ENCODE results near the gene SPINT3.

SPINT3 gene, protein sequence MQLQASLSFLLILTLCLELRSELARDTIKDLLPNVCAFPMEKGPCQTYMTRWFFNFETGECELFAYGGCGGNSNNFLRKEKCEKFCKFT

DNA sequence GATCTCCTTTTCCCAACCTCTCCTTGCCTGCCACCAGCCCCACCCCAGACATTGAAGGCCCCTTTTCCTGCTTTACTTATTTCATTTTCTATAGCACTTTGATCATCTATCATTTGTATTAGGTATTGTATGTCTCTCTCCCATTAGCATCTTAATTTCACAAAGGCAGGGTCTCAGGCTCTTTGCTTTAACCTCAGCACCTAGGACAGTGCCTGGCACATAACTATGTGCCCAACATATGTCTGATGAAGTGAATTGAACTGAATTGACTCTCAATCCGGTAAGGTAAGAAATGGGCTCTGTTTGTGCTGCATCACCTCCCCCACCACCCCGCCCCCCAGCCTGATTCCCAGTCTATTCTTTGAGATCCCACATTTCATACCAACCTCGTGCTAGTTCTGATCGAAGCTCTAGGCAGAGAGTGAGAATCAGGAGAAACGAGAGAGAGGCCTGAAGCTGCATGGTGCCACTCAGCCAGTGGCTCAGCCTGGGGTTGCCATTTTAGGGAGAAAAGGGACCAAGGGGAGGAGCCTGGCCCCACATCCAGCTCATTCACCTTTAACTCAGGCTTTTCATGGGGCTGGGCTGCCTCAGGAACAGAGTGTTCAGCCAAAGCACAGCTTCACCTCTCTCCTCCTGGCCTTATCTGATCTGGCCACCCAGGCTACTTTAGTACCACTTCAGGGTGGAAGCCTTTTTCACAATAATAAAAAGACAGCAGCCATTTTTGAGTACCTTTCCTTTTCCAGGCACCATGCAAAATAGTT, at the start of gene SPINT3:
SPINT3 (minus strand) TSS at position 476 of the 767 bp plus-strand sequence; CDS start at position 462, 14 bp downstream.
- in situ Hi-C loops (cut with HindIII; ENCODE audit: low sequenced_read_pairs): no loop called here
- no peak for DNase-seq (ENCODE audit: low read depth)
- H3K4me3 ChIP-seq (ENCODE audit: low read depth, low read length): no peak within 1 kb of the TSS
- TF ChIP-seq, protein P1, sequence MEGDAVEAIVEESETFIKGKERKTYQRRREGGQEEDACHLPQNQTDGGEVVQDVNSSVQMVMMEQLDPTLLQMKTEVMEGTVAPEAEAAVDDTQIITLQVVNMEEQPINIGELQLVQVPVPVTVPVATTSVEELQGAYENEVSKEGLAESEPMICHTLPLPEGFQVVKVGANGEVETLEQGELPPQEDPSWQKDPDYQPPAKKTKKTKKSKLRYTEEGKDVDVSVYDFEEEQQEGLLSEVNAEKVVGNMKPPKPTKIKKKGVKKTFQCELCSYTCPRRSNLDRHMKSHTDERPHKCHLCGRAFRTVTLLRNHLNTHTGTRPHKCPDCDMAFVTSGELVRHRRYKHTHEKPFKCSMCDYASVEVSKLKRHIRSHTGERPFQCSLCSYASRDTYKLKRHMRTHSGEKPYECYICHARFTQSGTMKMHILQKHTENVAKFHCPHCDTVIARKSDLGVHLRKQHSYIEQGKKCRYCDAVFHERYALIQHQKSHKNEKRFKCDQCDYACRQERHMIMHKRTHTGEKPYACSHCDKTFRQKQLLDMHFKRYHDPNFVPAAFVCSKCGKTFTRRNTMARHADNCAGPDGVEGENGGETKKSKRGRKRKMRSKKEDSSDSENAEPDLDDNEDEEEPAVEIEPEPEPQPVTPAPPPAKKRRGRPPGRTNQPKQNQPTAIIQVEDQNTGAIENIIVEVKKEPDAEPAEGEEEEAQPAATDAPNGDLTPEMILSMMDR (IDR thresholded peaks at IDR 0.05; ENCODE audit: low read depth, low read length, missing control alignments): no peak

DNA sequence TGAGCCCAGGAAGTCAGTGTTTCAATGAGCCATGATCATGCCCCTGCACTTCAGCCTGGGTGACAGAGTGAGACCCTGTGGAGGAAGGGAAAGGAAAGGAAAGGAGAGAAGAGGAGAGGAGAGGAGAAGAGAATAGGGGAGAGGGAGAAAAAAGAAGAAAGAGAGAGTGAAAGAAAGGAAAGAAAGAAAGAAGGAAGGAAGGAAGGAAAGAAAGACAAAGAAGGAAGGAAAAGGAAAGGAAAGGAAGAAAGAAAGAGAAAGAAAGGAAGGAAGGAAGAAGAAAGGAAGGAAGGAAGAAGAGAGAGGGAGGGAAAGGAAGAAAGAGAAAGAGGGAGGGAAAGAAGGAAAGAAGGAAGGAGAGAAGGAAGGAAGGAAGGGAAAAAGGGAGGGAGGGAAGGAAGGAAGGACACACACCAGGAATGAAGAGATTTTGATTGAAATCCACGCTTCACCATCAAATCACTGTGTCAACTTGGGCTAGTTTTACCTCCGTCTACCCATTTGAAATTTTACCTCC, 49.4 kb upstream of the SPINT3 start:
- TF ChIP-seq, protein P1 (IDR thresholded peaks at IDR 0.05; ENCODE audit: low read depth, low read length, missing control alignments): no peak
- H3K4me3 ChIP-seq (ENCODE audit: low read depth, low read length): no peak overlapping the region
- in situ Hi-C loops (cut with HindIII; ENCODE audit: low sequenced_read_pairs): no loop called here
- DNase-seq (ENCODE audit: low read depth): no peak

DNA sequence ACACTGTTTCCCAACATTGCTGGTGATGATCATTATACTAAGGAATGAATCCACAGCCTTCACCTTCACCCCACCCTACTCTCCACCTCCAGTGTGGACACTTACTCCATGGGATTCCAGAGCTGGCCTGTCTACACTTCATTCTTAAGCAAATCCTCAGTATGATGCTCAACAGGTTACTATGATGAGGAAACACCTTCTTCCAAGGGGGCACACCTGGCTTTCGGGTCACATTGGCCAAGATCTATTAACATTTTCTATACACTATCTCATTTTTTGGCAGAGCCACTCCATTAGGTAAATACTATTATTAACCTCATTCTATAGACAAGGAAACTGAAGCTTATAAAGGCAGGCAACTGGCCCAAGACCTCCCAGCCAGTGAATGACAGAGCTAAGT, 39.8 kb upstream of the SPINT3 start:
- H3K4me3 ChIP-seq (ENCODE audit: low read depth, low read length): no peak overlapping the region
- TF ChIP-seq, protein P1 (IDR thresholded peaks at IDR 0.05; ENCODE audit: low read depth, low read length, missing control alignments): no peak
- no peak for DNase-seq (ENCODE audit: low read depth)
- in situ Hi-C loops (cut with HindIII; ENCODE audit: low sequenced_read_pairs): no loop called here

DNA sequence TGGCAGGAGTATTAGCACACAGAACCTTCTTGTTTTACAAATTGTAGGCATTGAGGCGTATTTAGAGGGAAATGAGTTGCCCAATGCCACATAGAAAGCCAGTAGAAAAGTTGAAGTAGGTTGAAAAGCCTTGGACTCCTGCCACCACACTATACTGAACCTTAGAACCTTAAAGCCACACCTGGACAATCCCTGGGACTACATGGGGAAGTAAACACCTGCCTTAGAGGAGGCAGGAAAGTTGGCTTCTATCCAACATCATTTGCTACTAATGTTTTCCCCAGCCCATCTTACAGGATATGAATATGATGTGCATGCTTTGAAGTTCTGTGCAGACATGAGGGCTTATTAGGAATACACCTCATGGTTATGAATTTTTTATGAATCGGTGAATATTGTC, 37.0 kb upstream of the SPINT3 start:
- in situ Hi-C loops (cut with HindIII; ENCODE audit: low sequenced_read_pairs): no loop called here
- no peak for DNase-seq (ENCODE audit: low read depth)
- TF ChIP-seq, protein P1 (IDR thresholded peaks at IDR 0.05; ENCODE audit: low read depth, low read length, missing control alignments): no peak
- no peak overlapping the region for H3K4me3 ChIP-seq (ENCODE audit: low read depth, low read length)

DNA sequence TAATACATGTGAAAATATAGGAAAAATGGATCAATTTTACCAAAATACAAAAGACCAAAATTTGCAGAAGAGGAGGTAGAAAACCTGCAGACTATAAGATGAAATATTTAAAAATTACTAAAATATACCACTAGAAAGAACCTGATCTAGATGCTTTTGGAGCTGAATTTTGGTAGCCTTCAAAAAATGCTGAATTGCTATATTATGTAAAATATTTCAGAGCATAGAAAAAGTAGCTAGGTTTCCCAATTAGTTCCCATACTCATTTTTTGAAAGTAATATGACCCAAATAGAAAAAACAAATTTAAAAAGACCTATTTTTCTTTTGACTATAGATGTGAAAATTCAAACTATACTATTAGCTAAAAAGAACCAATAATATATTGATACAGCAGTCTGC, 35.3 kb upstream of the SPINT3 start:
- H3K4me3 ChIP-seq (ENCODE audit: low read depth, low read length): no peak overlapping the region
- TF ChIP-seq, protein P1 (IDR thresholded peaks at IDR 0.05; ENCODE audit: low read depth, low read length, missing control alignments): no peak
- in situ Hi-C loops (cut with HindIII; ENCODE audit: low sequenced_read_pairs): no loop called here
- DNase-seq (ENCODE audit: low read depth): no peak

DNA sequence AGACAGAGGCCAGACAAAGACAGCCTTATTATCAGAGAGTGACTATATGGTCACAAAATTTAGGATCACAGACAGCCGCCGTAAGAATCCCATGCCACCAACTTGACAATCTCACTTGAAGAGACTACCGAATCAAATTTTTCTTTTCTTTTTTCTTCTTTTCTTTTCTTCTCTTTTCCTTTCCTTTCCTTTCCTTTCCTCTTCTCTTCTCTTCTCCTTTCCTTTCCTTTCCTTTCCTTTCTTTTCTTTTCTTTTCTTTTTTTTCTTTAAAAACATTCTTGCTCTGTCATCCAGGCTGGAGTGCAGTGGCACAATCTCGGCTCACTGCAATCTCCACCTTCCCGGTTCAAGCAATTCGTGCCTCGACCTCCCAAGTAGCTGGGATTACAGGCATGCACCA, 33.0 kb upstream of the SPINT3 start:
- TF ChIP-seq, protein P1 (IDR thresholded peaks at IDR 0.05; ENCODE audit: low read depth, low read length, missing control alignments): no peak
- DNase-seq (ENCODE audit: low read depth): no peak
- H3K4me3 ChIP-seq (ENCODE audit: low read depth, low read length): no peak overlapping the region
- in situ Hi-C loops (cut with HindIII; ENCODE audit: low sequenced_read_pairs): no loop called here

All from astrocyte of the cerebellum (primary cell).